PFSK-1 (cell line): Measurements from ENCODE around the gene GDF10.

Source experiments
- POLR2AphosphoS5 ChIP-seq: IDR thresholded peaks from 2 replicates; pipeline ENCODE4 v1.6.1; 2012; ENCODE audit warnings: low read depth, mild to moderate bottlenecking, control low read depth, low read length, moderate library complexity
- SIN3A ChIP-seq: IDR thresholded peaks from 2 replicates; pipeline ENCODE4 v1.6.1; 2012; ENCODE audit warnings: mild to moderate bottlenecking, low read length, moderate library complexity, borderline replicate concordance; ENCODE audit not compliant: insufficient read depth
- TAF1 ChIP-seq: IDR thresholded peaks from 2 replicates; pipeline ENCODE4 v1.6.1; 2012; ENCODE audit warnings: low read length, control low read depth, borderline replicate concordance; ENCODE audit not compliant: insufficient read depth

DNA sequence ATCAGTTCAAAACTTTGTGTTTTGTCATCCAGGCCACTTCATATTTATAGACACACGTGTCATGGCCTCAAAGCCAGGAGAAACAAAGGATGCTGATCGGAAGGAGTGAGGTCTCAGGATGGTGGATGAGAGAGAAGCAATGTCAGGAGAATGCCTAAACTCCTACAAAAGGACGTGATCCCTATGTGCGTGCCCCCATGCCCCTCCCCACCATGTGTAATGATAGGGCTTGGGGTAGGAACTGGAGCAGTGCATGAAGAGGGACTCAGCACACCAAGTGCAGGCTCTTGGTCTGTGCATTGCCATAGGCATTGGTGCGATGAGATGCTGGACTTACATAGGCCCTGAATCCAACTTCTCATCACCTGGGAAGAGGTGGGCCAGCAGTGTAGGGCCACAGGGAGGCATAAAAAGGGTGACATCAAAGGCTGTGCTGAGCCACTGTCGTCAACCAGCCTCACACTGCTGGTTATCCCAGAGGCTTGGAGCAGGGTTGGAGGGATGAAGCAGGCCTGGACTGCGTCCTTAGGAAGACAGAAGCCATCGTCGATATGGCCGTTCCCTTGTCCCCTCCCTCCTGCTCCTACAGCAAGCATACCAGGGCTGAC is 46.9 kb upstream of the GDF10 start:
- TF ChIP-seq TAF1 (no peak), SIN3A (no peak), POLR2AphosphoS5 (no peak)
